A549 (cell line): ENCODE data around the gene ZNF497. TPM values are rescaled to one million over a fixed set of nuclear protein-coding genes. Genes with fewer than 3 reads are reported as not detected.

Experiments used
- ATAC-seq, 2 experiments: fragments of 200-7000 bp in 1 of 2; fragments of >200 bp in 1 of 2; cut with Nextera tagmentation in 1 of 2; cut with Tn5 transposase in 1 of 2; 3 replicates each; pipeline versions ENCODE4 v1.8.0 to v1.9.1; 2018 to 2020; ENCODE audit warnings: mild to moderate bottlenecking in 1 of 2, moderate library complexity in 1 of 2
- CTCF ChIA-PET: fragments of 300-600 bp; sonication (Branson Sonifier 250); formaldehyde crosslinking; extraction: SDS; loops from one replicate; lab custom pipeline; 2021; ENCODE audit warnings: antibody characterized with exemption, inconsistent platforms; lab: Yijun Ruan, JAX
- POLR2A ChIA-PET: fragments of 350-600 bp; formaldehyde crosslinking; extraction: SDS; loops from one replicate; lab custom pipeline; 2021; ENCODE audit warnings: antibody characterized with exemption, inconsistent platforms; lab: Yijun Ruan, JAX
- DNase-seq, 2 experiments: peaks; one replicate each; pipeline versions ENCODE4 v3.0.0 to v3.0.0-alpha.2; 2011 to 2016; ENCODE audit warnings: low read depth in 1 of 2, low spot score in 1 of 2
- FAIRE-seq: peaks from 2 replicates; lab custom pipeline; 2011; peaks lifted over from hg19 to GRCh38; lab: Jason Lieb, UNC
- H3K27ac ChIP-seq, 2 experiments: fragments of >200 bp; sonication (Bioruptor Twin); formaldehyde crosslinking; 3 replicates each; pipeline ENCODE4 v1.5.1; 2016 to 2017
- H3K4me1 ChIP-seq: fragments of >200 bp; sonication (Bioruptor Twin); formaldehyde crosslinking; 3 replicates; pipeline ENCODE4 v1.6.1; 2016
- H3K4me2 ChIP-seq: fragments of >200 bp; sonication (Bioruptor Twin); formaldehyde crosslinking; 3 replicates; pipeline ENCODE4 v1.6.1; 2016
- H3K4me3 ChIP-seq: fragments of >200 bp; sonication (Bioruptor Twin); formaldehyde crosslinking; 3 replicates; pipeline ENCODE4 v1.5.1; 2016
- H3K9me3 ChIP-seq: fragments of >200 bp; sonication (Bioruptor Twin); formaldehyde crosslinking; 3 replicates; pipeline ENCODE4 v1.6.1; 2016
- CBX2 ChIP-seq: fragments of 200-600 bp; sonication (generic); IDR thresholded peaks from 2 replicates; pipeline ENCODE4 v1.6.1; 2016; ENCODE audit warnings: low read depth, mild to moderate bottlenecking, borderline replicate concordance
- CHD2 ChIP-seq: fragments of 150-350 bp; IDR thresholded peaks from 2 replicates; pipeline ENCODE4 v1.6.1; 2014; ENCODE audit warnings: low read length; ENCODE audit not compliant: partially characterized antibody
- CHD4 ChIP-seq: fragments of 200-600 bp; sonication (generic); IDR thresholded peaks from 2 replicates; pipeline ENCODE4 v1.6.1; 2016; ENCODE audit warnings: antibody characterized with exemption, mild to moderate bottlenecking, borderline replicate concordance
- EHF ChIP-seq: fragments of 250-450 bp; sonication (Bioruptor Pico); IDR thresholded peaks from 2 replicates; pipeline ENCODE4 v1.5.0; 2020; ENCODE audit warnings: mild to moderate bottlenecking
- EHMT2 ChIP-seq: fragments of 200-600 bp; sonication (generic); IDR thresholded peaks from 2 replicates; pipeline ENCODE4 v1.6.1; 2016; ENCODE audit warnings: antibody characterized with exemption, low read depth, mild to moderate bottlenecking, moderate library complexity
- ESRRA ChIP-seq: fragments of 150-350 bp; IDR thresholded peaks from 2 replicates; pipeline ENCODE4 v1.6.1; 2014; ENCODE audit warnings: mild to moderate bottlenecking, low read length, borderline replicate concordance
- FOXS1 ChIP-seq: fragments of 250-450 bp; sonication (Bioruptor Pico); IDR thresholded peaks from 2 replicates; pipeline ENCODE4 v1.5.0; 2020; ENCODE audit warnings: mild to moderate bottlenecking, moderate library complexity
- HEYL ChIP-seq: fragments of 250-450 bp; sonication (Bioruptor Pico); IDR thresholded peaks from 2 replicates; pipeline ENCODE4 v1.8.0; 2021; ENCODE audit warnings: mild to moderate bottlenecking, moderate library complexity
- HOXA7 ChIP-seq: fragments of 250-450 bp; sonication (Bioruptor Pico); IDR thresholded peaks from 2 replicates; pipeline ENCODE4 v1.5.0; 2020; ENCODE audit warnings: mild to moderate bottlenecking, moderate library complexity
- HOXB5 ChIP-seq: fragments of 250-450 bp; sonication (Bioruptor Pico); IDR thresholded peaks from 2 replicates; pipeline ENCODE4 v1.5.0; 2020; ENCODE audit warnings: mild to moderate bottlenecking, moderate library complexity
- JUNB ChIP-seq: fragments of >200 bp; sonication (Bioruptor Twin); formaldehyde crosslinking; IDR thresholded peaks from 2 replicates; pipeline ENCODE4 v1.6.1; 2016
- KDM5A ChIP-seq: fragments of 200-600 bp; sonication (generic); IDR thresholded peaks from 2 replicates; pipeline ENCODE4 v1.6.1; 2016; ENCODE audit warnings: antibody characterized with exemption, mild to moderate bottlenecking
- MAFK ChIP-seq: fragments of 450-650 bp; IDR thresholded peaks from 2 replicates; pipeline ENCODE4 v1.6.1; 2014; ENCODE audit not compliant: partially characterized antibody
- MAZ ChIP-seq: fragments of 150-350 bp; IDR thresholded peaks from 2 replicates; pipeline ENCODE4 v1.6.1; 2014; ENCODE audit warnings: antibody characterized with exemption, low read depth, low read length, borderline replicate concordance
- NFE2L2 ChIP-seq: fragments of 150-350 bp; conservative IDR thresholded peaks from 2 replicates; pipeline ENCODE4 v1.6.1; 2014; ENCODE audit warnings: low read length
- NPAS2 ChIP-seq: fragments of 250-450 bp; sonication (Bioruptor Pico); IDR thresholded peaks from 2 replicates; pipeline ENCODE4 v1.8.0; 2022; ENCODE audit warnings: mild to moderate bottlenecking, moderate library complexity, borderline replicate concordance
- NR3C1 ChIP-seq: fragments of >200 bp; sonication (Bioruptor Twin); formaldehyde crosslinking; IDR thresholded peaks from 3 replicates; pipeline ENCODE4 v1.6.1; 2017
- PBX3 ChIP-seq: IDR thresholded peaks from 2 replicates; pipeline ENCODE4 v1.6.1; 2012
- RARB ChIP-seq: fragments of 250-450 bp; sonication (Bioruptor Pico); IDR thresholded peaks from 2 replicates; pipeline ENCODE4 v1.8.0; 2021; ENCODE audit warnings: mild to moderate bottlenecking, moderate library complexity
- RCOR1 ChIP-seq: fragments of 150-350 bp; IDR thresholded peaks from 2 replicates; pipeline ENCODE4 v1.6.1; 2014; ENCODE audit warnings: antibody characterized with exemption, low read length, low read depth
- SMC3 ChIP-seq: fragments of >200 bp; sonication (Bioruptor Twin); formaldehyde crosslinking; IDR thresholded peaks from 3 replicates; pipeline ENCODE4 v1.6.1; 2018; ENCODE audit warnings: inconsistent platforms
- SREBF2 ChIP-seq: fragments of 450-650 bp; IDR thresholded peaks from 2 replicates; pipeline ENCODE4 v1.6.1; 2014; ENCODE audit warnings: mild to moderate bottlenecking, moderate library complexity
- TFCP2L1 ChIP-seq: fragments of 250-450 bp; sonication (Bioruptor Pico); IDR thresholded peaks from 2 replicates; pipeline ENCODE4 v1.5.0; 2021; ENCODE audit warnings: mild to moderate bottlenecking
- WGBS: methylation state at CpG from one replicate; pipeline ENCODE4 v1.1.6; 2017; ENCODE audit errors: missing lambda C conversion rate; 5-methylcytosine and 5-hydroxymethylcytosine counted together
- polyA plus RNA-seq, 4 experiments: library from polyadenylated mRNA; depleted of rRNA in 3 of 4; stranded (reverse); fragments of >200 nt; fragmentation: RNase III in 1 of 4; extraction: RNeasy Plus Mini Kit Qiagen cat#74134 plus additional on column Dnase treatment in 1 of 4; gene quantifications; 2 replicates in 3 of 4; 3 replicates in 1 of 4; pipeline ENCODE4 v1.2.3, GENCODE V29; 2011 to 2017
- TF ChIP-seq, protein P1 (sequence below): fragments of >200 bp; sonication (Bioruptor Twin); formaldehyde crosslinking; IDR thresholded peaks from 3 replicates; pipeline ENCODE4 v1.6.1; 2016

The ZNF497 gene
- polyA plus RNA-seq, 2 of the 4 experiments (the other 2 are of a cell fraction): 1.1 to 2.0 TPM

GRCh38 chr19:58332697-58333096 lies 29.9 kb downstream of the ZNF497 start:
- CTCF ChIA-PET: interaction anchor here (3.5 kb wide), 1 partner anchor 14 kb away, joined by 14 read pairs; no protein-coding TSS in a partner anchor

GRCh38 chr19:58330458-58330857 lies 32.1 kb downstream of the ZNF497 start:
- POLR2A ChIA-PET: interaction anchor here (0.8 to 1.1 kb wide), 2 partner anchors 29 to 32 kb away, joined by 3 to 8 read pairs; partner anchors contain the start of gene ZNF497
- WGBS: 80% methylated on average over 4 of the region's 4 CpGs
- FAIRE-seq (no peak), ATAC-seq (no peak), DNase-seq (peak in 1 of 2 experiments; percentile 55)
- Histone ChIP-seq H3K4me3 (no peak overlapping the region), H3K27ac (no peak overlapping the region), H3K9me3 (peaks cover 21% of the 10 kb centered on the region; the same call in 2 of the 3 replicates), H3K4me1 (peaks cover 13% of the 10 kb centered on the region; the same call in 2 of the 3 replicates), H3K4me2 (no peak overlapping the region)
- CTCF ChIA-PET: interaction anchor here (1.2 to 3.3 kb wide), 3 partner anchors 14 to 189 kb away, joined by 3 to 13 read pairs (median 3); partner anchors contain the start of genes ZBTB45 and ZNF497
- TF ChIP-seq ESRRA (no peak), RCOR1 (no peak), SREBF2 (no peak), TFCP2L1 (CRISPR knock-in tag) (no peak), HOXB5 (CRISPR knock-in tag) (no peak), MAFK (no peak), EHMT2 (no peak), FOXS1 (no peak), MAZ (no peak), NFE2L2 (no peak), RARB (CRISPR knock-in tag) (no peak), CHD2 (no peak)
- TF ChIP-seq, protein P1, sequence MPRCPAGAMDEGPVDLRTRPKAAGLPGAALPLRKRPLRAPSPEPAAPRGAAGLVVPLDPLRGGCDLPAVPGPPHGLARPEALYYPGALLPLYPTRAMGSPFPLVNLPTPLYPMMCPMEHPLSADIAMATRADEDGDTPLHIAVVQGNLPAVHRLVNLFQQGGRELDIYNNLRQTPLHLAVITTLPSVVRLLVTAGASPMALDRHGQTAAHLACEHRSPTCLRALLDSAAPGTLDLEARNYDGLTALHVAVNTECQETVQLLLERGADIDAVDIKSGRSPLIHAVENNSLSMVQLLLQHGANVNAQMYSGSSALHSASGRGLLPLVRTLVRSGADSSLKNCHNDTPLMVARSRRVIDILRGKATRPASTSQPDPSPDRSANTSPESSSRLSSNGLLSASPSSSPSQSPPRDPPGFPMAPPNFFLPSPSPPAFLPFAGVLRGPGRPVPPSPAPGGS: no peak
- TF ChIP-seq, all 56 proteins: peak for 0

More at GRCh38 chr19:58332697-58333096, 29.9 kb downstream of the ZNF497 start:
- Histone ChIP-seq H3K4me3 (no peak overlapping the region), H3K27ac (no peak overlapping the region), H3K4me1 (peaks cover 8% of the 10 kb centered on the region; the same call in 2 of the 3 replicates), H3K9me3 (peaks cover 36% of the 10 kb centered on the region), H3K4me2 (no peak overlapping the region)
- no peak for DNase-seq
- POLR2A ChIA-PET: no interaction called here
- FAIRE-seq: no peak
- no peak for ATAC-seq
- TF ChIP-seq JUNB: no peak
- no peak for TF ChIP-seq HOXA7 (CRISPR knock-in tag)
- TF ChIP-seq NPAS2 (CRISPR knock-in tag): no peak
- TF ChIP-seq NR3C1: no peak
- no peak for TF ChIP-seq MAZ
- TF ChIP-seq NFE2L2: no peak
- TF ChIP-seq EHF (CRISPR knock-in tag): no peak
- TF ChIP-seq CBX2: no peak
- TF ChIP-seq PBX3: no peak
- TF ChIP-seq SMC3: no peak
- TF ChIP-seq, protein P1: no peak
- no peak for TF ChIP-seq HEYL (CRISPR knock-in tag)
- no peak for TF ChIP-seq CHD4
- TF ChIP-seq KDM5A: no peak
- WGBS: 88% methylated on average over 1 of the region's 1 CpG
